ENCODE data around the gene TDRD10. TPM values are rescaled to one million over a fixed set of nuclear protein-coding genes. Genes with fewer than 3 reads are reported as not detected.

TDRD10 gene
- total and polyA plus RNA-seq, 2 experiments from 2014 or later, result 0.29 TPM; not detected in 1

- no peak overlapping the region for H3K27ac ChIP-seq (ENCODE audit: low read depth)
- no peak overlapping the region for H3K4me3 ChIP-seq
- Mint-ChIP-seq H3K4me1 (peaks cover 16% of the 10 kb centered on the region), H3K27ac (no peak overlapping the region), H3K4me3 (no peak overlapping the region), H3K36me3 (ENCODE audit: low read depth) (no peaks in the 10 kb centered on the region), H3K27me3 (ENCODE audit: insufficient read depth, low read depth, poor library complexity) (peaks cover 2% of the 10 kb centered on the region), H3K9me3 (no peaks in the 10 kb centered on the region)
- no peaks in the 10 kb centered on the region for H3F3A ChIP-seq (replicated peaks; ENCODE audit: low read depth)
- no peaks in the 10 kb centered on the region for H3K79me2 ChIP-seq (replicated peaks; ENCODE audit: insufficient read depth)
- no peak overlapping the region for H2AFZ ChIP-seq
- peak; percentile 71 for ATAC-seq
- no peak overlapping the region for H3K4me2 ChIP-seq
- TF ChIP-seq, protein P1, sequence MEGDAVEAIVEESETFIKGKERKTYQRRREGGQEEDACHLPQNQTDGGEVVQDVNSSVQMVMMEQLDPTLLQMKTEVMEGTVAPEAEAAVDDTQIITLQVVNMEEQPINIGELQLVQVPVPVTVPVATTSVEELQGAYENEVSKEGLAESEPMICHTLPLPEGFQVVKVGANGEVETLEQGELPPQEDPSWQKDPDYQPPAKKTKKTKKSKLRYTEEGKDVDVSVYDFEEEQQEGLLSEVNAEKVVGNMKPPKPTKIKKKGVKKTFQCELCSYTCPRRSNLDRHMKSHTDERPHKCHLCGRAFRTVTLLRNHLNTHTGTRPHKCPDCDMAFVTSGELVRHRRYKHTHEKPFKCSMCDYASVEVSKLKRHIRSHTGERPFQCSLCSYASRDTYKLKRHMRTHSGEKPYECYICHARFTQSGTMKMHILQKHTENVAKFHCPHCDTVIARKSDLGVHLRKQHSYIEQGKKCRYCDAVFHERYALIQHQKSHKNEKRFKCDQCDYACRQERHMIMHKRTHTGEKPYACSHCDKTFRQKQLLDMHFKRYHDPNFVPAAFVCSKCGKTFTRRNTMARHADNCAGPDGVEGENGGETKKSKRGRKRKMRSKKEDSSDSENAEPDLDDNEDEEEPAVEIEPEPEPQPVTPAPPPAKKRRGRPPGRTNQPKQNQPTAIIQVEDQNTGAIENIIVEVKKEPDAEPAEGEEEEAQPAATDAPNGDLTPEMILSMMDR (conservative IDR thresholded peaks at IDR 0.05; ENCODE audit: low read depth in 2 of 2), result peak; percentile 35 to 46; a peak in 3 of 4 replicates
- TF ChIP-seq JUNB (IDR thresholded peaks at IDR 0.05; ENCODE audit: unreplicated experiment), result no peak
- no peaks in the 10 kb centered on the region for H3K27me3 ChIP-seq (ENCODE audit: insufficient read depth)
- no peaks in the 10 kb centered on the region; the same call in 1 of the 2 replicates for H3K4me1 ChIP-seq (ENCODE audit: insufficient read depth)
- DNase-seq (ENCODE audit: low spot score), result peak; percentile 41
- no peaks in the 10 kb centered on the region for H3K9me2 ChIP-seq (ENCODE audit: insufficient read depth)
- H4K20me1 ChIP-seq (replicated peaks; ENCODE audit: insufficient read depth), result no peaks in the 10 kb centered on the region
- H3K36me3 ChIP-seq (ENCODE audit: insufficient read depth), result no peaks in the 10 kb centered on the region
These were observed 35.0 kb upstream of the TDRD10 start for GRCh38 chr1:154466921-154467417.

GRCh38 chr1:154467434-154468102 is 34.5 kb upstream of the TDRD10 start:
- Histone ChIP-seq H3K36me3 (ENCODE audit: insufficient read depth) (no peaks in the 10 kb centered on the region), H3K27me3 (ENCODE audit: insufficient read depth) (no peaks in the 10 kb centered on the region), H3K4me3 (no peak overlapping the region), H3K4me1 (ENCODE audit: insufficient read depth) (no peaks in the 10 kb centered on the region; the same call in 1 of the 2 replicates), H4K20me1 (replicated peaks; ENCODE audit: insufficient read depth) (no peaks in the 10 kb centered on the region), H3K27ac (ENCODE audit: low read depth) (no peak overlapping the region), H3F3A (replicated peaks; ENCODE audit: low read depth) (no peaks in the 10 kb centered on the region), H2AFZ (no peak overlapping the region), H3K9me2 (ENCODE audit: insufficient read depth) (no peaks in the 10 kb centered on the region), H3K4me2 (no peak overlapping the region), H3K79me2 (replicated peaks; ENCODE audit: insufficient read depth) (no peaks in the 10 kb centered on the region)
- Mint-ChIP-seq H3K36me3 (ENCODE audit: low read depth) (no peaks in the 10 kb centered on the region), H3K4me3 (no peak overlapping the region), H3K27me3 (ENCODE audit: insufficient read depth, low read depth, poor library complexity) (peaks cover 2% of the 10 kb centered on the region), H3K4me1 (peaks cover 16% of the 10 kb centered on the region), H3K27ac (no peak overlapping the region), H3K9me3 (no peaks in the 10 kb centered on the region)
- ATAC-seq (no peak), DNase-seq (ENCODE audit: low spot score) (no peak)
- TF ChIP-seq EZH2 (IDR thresholded peaks at IDR 0.05; ENCODE audit: low read depth, unreplicated experiment) (no peak), NANOG (IDR thresholded peaks at IDR 0.05; ENCODE audit: borderline replicate concordance) (no peak), ZNF462 (CRISPR knock-in tag; IDR thresholded peaks at IDR 0.05) (no peak), CREB1 (CRISPR knock-in tag; IDR thresholded peaks at IDR 0.05; ENCODE audit: low read depth) (no peak), EZH2phosphoT487 (IDR thresholded peaks at IDR 0.05; ENCODE audit: unreplicated experiment) (no peak)
- TF ChIP-seq, protein P2, sequence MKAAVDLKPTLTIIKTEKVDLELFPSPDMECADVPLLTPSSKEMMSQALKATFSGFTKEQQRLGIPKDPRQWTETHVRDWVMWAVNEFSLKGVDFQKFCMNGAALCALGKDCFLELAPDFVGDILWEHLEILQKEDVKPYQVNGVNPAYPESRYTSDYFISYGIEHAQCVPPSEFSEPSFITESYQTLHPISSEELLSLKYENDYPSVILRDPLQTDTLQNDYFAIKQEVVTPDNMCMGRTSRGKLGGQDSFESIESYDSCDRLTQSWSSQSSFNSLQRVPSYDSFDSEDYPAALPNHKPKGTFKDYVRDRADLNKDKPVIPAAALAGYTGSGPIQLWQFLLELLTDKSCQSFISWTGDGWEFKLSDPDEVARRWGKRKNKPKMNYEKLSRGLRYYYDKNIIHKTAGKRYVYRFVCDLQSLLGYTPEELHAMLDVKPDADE (IDR thresholded peaks at IDR 0.05), result no peak

Data from GM23338 (cell line).